ENCODE measurements around the gene ZNF335.

GRCh38 chr20:45909817-45910669 is 62.0 kb downstream of the ZNF335 start:
- TF ChIP-seq ZNF274 (IDR thresholded peaks at IDR 0.05; ENCODE audit: low read depth, low read length), result no peak
- TF ChIP-seq YY1 (IDR thresholded peaks at IDR 0.05; ENCODE audit: insufficient read depth, insufficient read length), result no peak
